Mucosa of stomach (tissue), 1 donor: ENCODE measurements around the gene PLCB2.

Experiments
- H3K27me3 ChIP-seq: one replicate; pipeline ENCODE4 v1.7.0; 2013; ENCODE audit warnings: mild to moderate bottlenecking, low read length; ENCODE audit not compliant: control insufficient read depth, insufficient read depth
- H3K36me3 ChIP-seq: one replicate; pipeline ENCODE4 v1.7.0; 2013; ENCODE audit warnings: low read length; ENCODE audit not compliant: control insufficient read depth, insufficient read depth
- H3K4me1 ChIP-seq: one replicate; pipeline ENCODE4 v1.7.0; 2013; ENCODE audit warnings: mild to moderate bottlenecking, low read length; ENCODE audit not compliant: control insufficient read depth, insufficient read depth
- H3K4me3 ChIP-seq: one replicate; pipeline ENCODE4 v1.7.0; 2013; ENCODE audit warnings: low read length
- H3K9ac ChIP-seq: one replicate; pipeline ENCODE4 v1.7.0; 2013; ENCODE audit warnings: mild to moderate bottlenecking, low read length, moderate library complexity
- H3K9me3 ChIP-seq: one replicate; pipeline ENCODE4 v1.7.0; 2013; ENCODE audit warnings: mild to moderate bottlenecking, low read length, moderate library complexity; ENCODE audit not compliant: control insufficient read depth
- donor health status: Pancreatic carcinoma.

Gene PLCB2

DNA sequence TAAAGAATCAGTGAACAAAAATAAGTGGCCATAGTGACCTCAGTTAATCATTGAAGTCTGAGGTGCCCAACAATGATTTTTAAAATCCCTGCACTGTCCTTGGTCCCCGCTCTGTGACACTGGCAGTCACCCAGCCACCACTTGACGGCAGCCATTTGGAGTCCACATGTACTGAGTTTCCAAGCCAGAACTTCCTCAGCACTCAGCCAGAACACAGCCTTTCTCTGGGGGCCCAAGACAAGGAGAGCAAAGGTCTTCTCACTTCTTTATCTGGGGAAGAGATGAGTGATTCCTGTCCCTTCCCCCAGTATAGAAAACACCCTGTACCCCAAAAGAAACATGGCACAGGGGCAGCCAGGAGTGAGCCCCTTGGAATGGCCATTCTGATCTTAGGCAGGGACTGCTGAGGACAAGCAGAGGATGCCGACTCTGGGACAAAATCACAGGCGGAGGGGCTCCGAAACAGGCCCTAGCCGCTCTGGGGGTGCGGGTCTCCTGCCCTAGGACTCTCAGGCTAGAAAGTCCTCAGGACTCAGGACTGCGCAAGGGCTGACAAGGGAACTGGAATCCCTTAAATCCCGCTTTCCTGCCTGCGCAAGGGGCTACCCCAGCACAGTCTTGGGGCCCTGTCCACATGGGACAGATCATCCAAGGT lies 56.1 kb downstream of the PLCB2 start:
- Histone ChIP-seq H3K36me3 (no peaks in the 10 kb centered on the region), H3K27me3 (peaks cover 22% of the 10 kb centered on the region), H3K9ac (no peak overlapping the region), H3K4me3 (no peak overlapping the region), H3K4me1 (peaks cover 13% of the 10 kb centered on the region), H3K9me3 (no peaks in the 10 kb centered on the region)

DNA sequence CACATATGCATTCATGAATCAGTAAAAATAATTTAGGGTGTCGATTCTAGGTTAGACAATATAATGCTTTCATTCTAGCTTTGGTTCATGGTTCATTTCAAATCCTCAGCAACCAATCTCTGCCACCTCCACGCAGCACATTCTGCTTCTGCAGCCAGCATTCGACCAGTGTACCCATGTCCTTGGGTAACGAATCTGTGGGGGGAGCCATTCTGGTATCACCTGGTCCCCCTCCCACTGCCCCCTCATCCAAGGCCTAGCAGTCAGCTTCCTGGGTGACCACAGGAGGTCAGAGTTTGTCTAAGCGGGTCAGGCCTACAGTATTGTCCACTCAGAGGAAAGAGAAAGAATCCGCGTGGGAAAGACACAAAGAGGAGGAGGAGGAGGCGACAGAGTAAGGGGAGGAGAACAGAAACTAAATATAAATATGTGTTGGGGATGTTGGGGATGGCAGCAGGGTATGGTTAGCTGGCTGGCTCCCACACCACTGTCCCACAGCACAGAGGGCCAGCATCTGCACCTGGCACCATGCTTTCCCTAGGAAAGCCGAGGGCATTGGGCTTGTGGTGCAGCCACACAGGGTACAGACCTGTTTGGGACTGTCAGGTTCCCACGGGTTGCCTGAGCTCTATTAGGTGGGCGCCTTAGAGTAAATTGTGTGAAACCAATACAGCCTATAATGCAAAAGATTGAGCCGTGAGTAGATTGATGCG lies 56.8 kb downstream of the PLCB2 start:
- H3K4me3 ChIP-seq = no peak overlapping the region
- no peaks in the 10 kb centered on the region for H3K9me3 ChIP-seq
- H3K36me3 ChIP-seq = no peaks in the 10 kb centered on the region
- peaks cover 22% of the 10 kb centered on the region for H3K27me3 ChIP-seq
- H3K9ac ChIP-seq = no peak overlapping the region
- H3K4me1 ChIP-seq = peaks cover 13% of the 10 kb centered on the region

DNA sequence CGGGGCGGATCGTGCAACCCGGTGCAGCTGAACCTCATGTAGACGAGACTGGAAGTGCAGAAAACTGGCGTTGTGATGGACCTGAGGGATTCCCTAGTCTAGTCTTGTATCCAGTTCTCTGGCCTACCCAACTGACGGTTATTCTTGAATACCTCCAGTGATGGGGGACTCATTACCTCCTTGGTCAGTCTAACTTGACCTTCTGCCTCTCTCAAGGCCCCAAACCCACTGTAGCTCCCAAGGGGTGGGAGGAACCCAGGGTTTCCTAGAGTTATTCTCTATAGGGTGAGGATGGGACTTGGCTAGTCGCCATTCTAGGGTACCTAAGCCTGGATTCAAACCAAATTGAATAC lies 57.5 kb downstream of the PLCB2 start:
- H3K27me3 ChIP-seq = peaks cover 22% of the 10 kb centered on the region
- peaks cover 19% of the 10 kb centered on the region for H3K4me1 ChIP-seq
- no peak overlapping the region for H3K4me3 ChIP-seq
- H3K36me3 ChIP-seq = no peaks in the 10 kb centered on the region
- no peaks in the 10 kb centered on the region for H3K9me3 ChIP-seq
- H3K9ac ChIP-seq = no peak overlapping the region

DNA sequence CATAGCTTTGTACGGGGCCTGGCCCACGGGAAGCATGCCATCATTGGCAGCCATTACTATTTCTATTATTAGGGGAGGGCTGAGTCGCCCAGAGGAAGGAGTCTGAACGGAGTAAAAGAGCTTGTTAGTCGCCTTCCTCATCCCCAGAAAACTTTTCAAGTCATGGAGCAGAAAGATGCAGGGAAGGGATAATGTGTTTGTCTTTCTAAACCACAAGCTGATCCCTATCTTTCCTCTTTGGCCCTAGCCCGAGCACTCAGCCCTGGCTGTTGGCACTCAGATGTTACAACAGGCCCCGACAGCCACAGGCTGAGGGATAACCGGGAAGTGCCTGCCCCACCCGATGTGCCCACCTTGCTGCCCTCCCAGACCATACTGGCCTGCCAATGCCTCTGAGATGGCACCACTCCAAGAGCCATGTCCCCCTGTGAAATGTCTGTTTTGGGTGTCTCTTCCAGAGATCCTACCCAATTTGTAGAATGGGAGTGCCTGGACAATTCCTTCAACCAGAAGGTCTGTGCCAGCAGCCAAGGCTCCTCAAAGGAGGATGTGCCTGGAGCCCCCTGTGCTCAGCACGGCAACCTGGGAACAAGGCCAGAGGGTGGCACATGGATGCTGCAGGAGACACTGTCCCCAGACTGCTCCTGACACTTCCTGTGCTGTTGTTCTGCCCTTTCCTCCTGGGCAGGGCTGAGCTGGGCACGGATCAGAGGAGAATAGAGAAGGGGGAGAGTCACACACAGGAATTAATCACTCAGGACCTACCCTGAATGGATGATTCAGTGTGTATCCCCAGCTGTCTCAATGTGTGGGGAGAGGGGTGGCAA lies 58.0 kb downstream of the PLCB2 start:
- H3K9ac ChIP-seq = no peak overlapping the region

DNA sequence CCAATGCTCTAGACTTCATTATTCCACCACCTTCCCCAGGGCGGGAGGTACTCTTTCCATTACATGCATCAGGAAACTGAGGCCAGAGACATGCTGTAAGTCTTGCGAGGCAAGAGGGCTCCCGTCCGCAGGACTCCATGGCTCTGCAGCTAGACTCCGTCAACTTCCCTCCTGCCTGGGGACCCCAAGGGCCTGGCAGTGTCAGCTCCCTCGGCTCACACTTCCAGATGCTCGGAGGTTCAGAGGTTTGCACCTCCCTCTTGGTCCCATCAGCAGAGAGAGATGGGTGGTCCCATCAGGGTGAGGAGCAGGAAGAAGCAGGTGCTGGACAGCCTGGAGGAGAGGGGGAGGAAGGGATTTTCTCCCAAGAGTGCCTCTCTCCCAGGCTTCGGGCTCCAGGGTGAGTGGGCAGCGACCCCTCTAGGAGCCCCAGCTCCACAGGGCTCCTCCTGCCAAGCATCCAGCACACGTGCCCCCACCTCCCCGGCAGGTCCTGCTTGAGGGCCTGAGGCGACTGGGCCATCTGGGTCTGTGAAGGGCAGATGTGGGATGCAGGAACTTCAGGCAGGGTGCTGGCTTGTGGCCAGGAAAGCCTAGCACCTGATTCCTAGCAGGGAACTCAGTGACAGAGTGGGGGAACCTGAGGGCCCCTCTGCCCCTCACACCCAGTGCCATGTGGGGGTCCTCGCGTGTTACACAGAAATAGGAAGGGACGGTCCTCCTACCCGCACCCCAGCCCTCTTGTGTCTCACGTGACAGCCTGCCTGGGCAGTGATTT lies 59.5 kb downstream of the PLCB2 start:
- H3K9ac ChIP-seq = no peak overlapping the region
- H3K27me3 ChIP-seq = peaks cover 14% of the 10 kb centered on the region
- peaks cover 17% of the 10 kb centered on the region for H3K4me1 ChIP-seq
- H3K9me3 ChIP-seq = no peaks in the 10 kb centered on the region
- no peak overlapping the region for H3K4me3 ChIP-seq
- H3K36me3 ChIP-seq = no peaks in the 10 kb centered on the region

More for the DNA sequence above, 58.0 kb downstream of the PLCB2 start:
- peaks cover 24% of the 10 kb centered on the region for H3K4me1 ChIP-seq
- no peak overlapping the region for H3K4me3 ChIP-seq
- no peaks in the 10 kb centered on the region for H3K9me3 ChIP-seq
- H3K36me3 ChIP-seq = no peaks in the 10 kb centered on the region
- peaks cover 22% of the 10 kb centered on the region for H3K27me3 ChIP-seq

DNA sequence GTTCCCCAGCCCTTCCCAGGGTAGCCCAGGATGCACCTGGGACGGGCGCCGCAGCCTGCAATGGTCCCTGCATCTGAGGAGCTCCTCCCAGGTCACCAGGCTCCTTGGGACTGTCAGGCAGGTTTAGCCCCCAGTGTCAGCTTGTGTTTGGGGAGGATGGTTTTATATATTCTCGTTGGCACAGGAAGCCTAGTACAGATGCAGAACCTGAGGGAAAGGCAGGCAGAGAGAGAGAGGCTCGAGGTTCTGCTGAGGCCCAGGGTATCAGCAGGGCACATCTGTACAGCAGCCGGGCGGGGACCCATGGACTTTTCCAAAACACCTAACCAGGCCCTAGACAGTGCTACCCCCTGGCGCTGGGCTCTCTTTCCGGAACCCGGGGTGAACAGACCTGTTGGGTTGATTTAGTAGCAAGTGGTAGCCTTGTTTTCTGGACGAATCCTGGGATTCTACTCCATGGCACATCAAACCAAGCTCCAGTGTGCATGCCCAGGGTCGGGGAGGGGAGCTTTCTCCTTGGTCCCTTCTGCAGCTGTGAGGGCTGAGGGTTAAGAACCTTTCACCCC lies 60.2 kb downstream of the PLCB2 start:
- peaks cover 15% of the 10 kb centered on the region for H3K4me1 ChIP-seq
- no peaks in the 10 kb centered on the region for H3K36me3 ChIP-seq
- H3K27me3 ChIP-seq = peaks cover 8% of the 10 kb centered on the region
- H3K9me3 ChIP-seq = no peaks in the 10 kb centered on the region
- no peak overlapping the region for H3K4me3 ChIP-seq
- no peak overlapping the region for H3K9ac ChIP-seq

DNA sequence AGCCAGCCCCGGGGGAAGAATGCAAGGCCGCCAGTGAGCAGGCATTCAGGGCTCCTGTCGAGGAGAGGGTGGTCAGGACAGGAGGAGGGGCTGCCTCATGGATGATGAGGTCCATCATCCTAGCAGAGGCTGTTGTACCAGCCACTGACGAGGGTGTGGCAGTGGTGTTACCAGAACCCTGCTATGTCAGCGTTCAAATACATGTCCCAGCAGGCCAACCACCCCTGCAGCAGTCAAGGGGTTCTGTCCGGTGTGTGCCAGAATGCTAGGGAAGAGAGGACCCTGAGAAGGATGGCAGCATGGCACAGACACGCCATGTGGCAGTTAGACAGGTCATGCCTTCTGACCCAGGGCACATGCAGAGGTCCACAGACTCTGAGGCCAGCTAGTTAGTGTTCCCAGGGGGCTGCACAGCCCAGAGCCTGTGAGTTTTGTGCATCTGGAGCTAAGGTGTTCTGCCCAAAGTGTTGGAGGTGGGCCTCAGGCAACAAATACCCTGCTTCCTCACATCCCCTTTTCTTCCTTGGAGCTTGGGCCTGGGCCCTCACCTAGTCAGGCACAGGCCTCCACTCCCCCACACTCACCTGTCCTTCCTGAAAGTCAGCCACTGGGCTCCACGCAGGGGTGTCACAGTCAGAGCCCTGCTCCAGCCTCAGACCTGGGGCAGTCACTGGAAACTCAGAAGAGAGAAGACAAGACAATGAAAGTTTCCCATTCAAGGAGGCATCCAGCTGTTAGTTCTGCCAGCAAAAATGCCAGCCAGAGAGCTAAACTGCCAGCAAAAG lies 61.0 kb downstream of the PLCB2 start:
- Histone ChIP-seq H3K27me3 (peaks cover under 1% of the 10 kb centered on the region), H3K4me1 (peaks cover 11% of the 10 kb centered on the region), H3K36me3 (no peaks in the 10 kb centered on the region)

DNA sequence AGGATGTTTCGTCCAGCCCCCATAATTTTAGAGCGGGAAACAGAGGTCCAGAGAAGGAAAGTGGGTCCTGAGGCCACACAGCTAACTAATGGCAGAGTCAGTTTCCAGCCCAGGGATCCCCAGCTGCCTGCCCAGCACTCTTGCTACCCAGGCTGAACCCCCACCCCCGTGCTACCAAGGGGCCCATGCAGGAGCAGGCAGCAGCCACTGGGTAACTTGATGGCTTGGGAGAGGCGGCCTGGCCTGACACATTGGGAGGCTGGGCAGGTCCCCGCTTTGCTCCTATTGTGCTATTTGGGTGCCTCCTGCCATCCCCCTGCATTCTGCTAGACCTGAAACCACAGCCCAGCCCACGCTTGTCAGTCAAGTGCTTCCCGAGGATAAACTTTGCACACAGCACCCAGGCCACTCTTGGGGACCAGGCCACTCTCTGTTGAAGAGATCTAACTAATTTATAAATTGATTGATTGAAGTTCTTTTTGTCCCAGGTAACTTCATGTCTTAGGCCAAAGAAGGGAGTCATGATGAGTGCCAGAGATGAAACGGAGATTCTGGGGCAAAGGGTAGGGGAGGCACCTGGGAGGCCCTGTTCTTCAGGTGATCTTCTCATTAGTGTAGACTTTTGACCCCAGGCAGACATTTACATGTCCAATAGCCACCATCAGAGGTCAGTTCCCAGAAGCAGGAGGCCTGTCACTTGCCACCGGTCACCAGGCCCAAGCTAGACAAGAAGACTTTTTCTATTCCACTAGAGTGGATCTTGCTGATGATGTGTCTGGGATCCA lies 61.9 kb downstream of the PLCB2 start:
- no peaks in the 10 kb centered on the region for H3K27me3 ChIP-seq
- H3K9me3 ChIP-seq = no peaks in the 10 kb centered on the region
- no peak overlapping the region for H3K4me3 ChIP-seq
- H3K4me1 ChIP-seq = peaks cover 11% of the 10 kb centered on the region
- no peak overlapping the region for H3K9ac ChIP-seq
- H3K36me3 ChIP-seq = no peaks in the 10 kb centered on the region

More for the DNA sequence above, 61.0 kb downstream of the PLCB2 start:
- H3K4me3 ChIP-seq = no peak overlapping the region
- no peak overlapping the region for H3K9ac ChIP-seq
- H3K9me3 ChIP-seq = no peaks in the 10 kb centered on the region

DNA sequence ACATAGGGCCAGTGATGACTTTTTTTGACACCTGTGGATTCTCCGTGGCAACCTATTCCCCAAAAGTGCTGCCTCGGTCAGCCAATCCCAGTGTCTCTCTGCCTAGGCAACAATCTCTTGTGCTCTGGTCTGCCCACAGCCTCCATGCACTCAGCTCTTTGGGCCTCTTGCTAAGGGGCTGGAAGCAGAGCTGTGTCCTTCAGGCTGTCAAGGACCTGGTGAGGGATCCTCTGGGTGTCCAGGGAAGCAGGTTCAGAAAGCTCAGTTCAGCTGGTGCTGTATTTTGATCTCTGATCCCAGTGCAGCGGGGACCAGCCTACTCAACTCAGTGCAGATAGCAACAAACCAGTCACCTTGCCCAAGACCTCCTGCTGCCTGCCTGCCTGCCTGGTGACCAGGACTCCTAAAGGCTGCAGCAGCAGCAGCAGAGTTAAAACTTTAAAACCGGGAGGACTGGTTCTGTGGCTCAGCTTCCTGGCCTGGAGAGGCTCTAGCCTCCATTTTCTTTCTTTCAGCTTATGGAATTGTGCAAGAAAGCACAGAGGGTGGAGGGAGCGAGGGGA lies 62.7 kb downstream of the PLCB2 start:
- no peak overlapping the region for H3K9ac ChIP-seq
- no peaks in the 10 kb centered on the region for H3K36me3 ChIP-seq
- H3K9me3 ChIP-seq = no peaks in the 10 kb centered on the region
- no peak overlapping the region for H3K4me3 ChIP-seq
- H3K4me1 ChIP-seq = peaks cover 11% of the 10 kb centered on the region
- peaks cover 3% of the 10 kb centered on the region for H3K27me3 ChIP-seq

DNA sequence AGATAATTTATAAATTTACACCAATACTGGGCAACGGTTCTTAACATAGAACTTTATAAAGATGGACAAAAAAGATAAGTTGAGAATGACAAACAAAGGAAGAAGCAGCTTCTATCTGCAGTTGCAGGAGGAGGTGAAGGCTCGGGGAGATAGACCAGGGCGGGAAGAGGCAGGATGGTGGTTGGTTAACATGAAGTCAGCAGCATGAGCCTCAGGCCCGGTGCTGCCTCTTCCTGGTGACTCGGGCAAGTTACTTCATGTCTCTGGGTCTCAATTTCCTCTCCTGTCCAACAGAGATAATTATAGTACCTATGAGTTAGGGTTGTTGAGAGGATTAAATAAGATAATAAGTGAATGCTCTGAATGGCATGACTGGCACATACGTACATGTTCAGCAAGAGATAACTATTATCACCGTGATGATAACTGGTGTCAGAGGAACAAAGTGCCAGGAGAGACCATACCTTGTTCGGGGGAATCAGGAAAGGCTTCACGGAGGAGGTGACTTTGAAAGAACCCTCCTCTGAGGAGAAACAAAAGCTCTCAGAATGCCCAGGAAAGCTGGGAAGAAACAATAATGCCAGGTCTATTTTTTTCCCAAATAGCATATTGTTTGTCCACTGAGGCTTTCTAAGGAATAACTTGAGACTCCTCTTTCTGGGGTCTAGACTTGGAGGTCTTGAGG lies 64.5 kb downstream of the PLCB2 start:
- Histone ChIP-seq H3K4me3 (no peak overlapping the region), H3K27me3 (peaks cover 21% of the 10 kb centered on the region), H3K4me1 (peaks cover 25% of the 10 kb centered on the region), H3K9ac (no peak overlapping the region), H3K9me3 (no peaks in the 10 kb centered on the region), H3K36me3 (no peaks in the 10 kb centered on the region)
